Left lobe of liver (tissue), 2 donors: Measurements from ENCODE around the gene SLC9A5. TPM values are rescaled to one million over a fixed set of nuclear protein-coding genes. Genes with fewer than 3 reads are reported as not detected.

Source experiments
- ATAC-seq: fragments of 200-7000 bp; cut with Tn5 transposase; one replicate; pipeline ENCODE4 v1.9.1; 2020; ENCODE audit warnings: mild to moderate bottlenecking, moderate library complexity
- DNase-seq: peaks from one replicate; pipeline ENCODE4 v3.0.0-alpha.2; 2020; ENCODE audit warnings: low spot score
- total RNA-seq: library from RNA; stranded (reverse); gene quantifications from one replicate; pipeline ENCODE4 v1.2.1, GENCODE V29; 2021
- donor health status: DM: no; HTN: no; CAD: no; lungs with moderate emphysema.
- donor health status: DM: no; HTN: yes; CAD: no.

SLC9A5 gene
- total RNA-seq, 1 donor from 2014 or later, result 0.30 TPM

DNA sequence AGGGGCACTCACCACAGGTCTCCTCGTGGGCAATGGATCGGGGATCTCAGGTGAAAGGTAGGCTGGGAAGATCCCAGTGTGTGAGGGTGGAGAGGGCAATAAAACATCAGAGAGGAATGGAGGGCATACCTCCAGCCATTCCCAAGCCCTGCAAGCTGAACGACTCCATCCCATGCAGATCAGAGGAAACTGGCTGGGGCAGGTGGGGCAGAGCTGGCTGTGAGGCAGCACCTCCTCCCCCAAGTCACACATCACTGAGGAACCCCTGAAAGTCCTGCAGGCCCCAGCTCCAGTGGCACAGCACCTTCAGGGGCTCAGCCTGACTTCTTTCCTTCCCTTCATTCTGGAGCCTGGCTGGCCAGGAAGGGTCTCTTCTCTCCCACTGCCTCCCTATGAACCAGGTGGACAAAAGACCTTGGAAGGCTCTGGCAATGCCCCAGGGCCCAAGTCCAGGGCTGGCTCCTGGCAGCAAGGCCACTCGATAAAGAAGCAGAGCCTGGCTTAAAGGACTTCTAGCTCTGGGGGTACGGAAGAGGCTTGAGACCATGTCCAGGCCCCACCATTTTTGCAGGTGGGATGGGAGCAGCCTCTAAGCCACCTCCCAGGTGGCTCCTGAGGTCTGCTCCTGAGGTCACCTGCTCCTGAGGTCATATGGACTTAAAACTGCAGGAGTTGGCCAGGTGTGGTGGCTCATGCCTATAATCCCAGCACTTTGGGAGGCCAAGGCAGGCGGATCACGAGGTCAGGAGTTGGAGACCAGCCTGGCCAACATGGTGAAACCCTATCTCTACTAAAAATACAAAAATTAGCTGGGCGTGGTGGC lies 35.4 kb upstream of the SLC9A5 start:
- no peak for DNase-seq
- ATAC-seq, result no peak

DNA sequence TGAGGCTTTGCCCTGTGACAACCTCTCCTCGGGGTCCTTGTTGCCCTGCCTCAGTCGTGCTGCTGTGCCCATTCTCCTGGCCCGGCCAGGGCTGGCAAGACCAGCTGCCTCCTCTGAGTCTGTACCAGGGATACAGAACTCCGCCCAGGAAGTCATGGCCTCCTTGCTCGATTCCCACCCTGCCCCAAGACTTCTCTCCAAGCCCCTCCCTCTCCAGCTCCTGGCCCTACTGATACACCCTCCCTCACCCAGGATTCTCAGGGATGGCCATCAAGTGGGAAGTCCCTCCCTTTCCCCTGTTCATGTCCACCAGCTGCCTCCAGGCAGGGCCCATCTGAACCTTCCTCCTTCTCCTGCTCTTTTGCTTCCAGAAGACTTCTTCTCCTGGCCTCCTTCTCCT lies 33.1 kb upstream of the SLC9A5 start:
- DNase-seq (no peak), ATAC-seq (no peak)

DNA sequence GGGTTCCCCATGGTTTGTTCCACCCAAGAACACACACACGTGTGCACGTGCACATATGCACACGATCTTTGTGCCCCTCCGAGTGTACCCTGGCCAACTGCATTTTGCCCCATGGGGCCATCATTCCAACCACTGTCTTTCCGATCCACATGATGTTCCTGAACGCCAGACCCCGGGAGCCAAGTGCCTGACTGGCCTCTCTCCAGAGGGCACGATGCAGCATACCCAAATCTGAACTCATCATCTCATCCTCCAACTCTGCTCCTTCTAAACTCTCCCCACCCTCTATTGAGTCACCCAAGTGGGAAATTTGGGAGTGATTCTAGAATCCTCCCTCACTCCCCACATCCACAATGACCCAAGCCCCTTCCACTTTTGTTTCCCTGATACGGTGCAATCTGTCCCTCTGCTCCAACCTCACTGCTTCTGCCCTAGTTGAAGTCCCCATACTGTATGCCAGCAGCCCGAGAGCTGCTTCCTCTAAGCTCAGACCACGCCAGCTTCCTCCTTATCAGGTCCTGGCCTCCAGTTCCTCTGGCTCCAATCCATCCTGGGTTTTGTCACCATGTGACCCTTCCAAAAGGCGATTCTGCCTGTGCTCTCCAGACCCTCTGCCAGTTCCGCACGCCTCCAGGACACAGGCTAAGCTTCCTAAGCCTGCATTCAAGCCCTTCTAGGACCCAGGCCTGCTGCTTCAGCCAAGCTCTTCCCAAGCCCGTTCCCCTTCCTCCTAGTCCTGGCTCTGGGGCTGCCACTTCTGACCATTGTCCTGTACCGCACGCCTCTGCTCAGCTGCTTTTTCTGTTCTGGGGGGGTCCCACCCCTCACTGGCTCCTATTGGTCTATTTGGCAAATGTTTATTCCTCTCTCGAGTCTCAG lies 31.9 kb upstream of the SLC9A5 start:
- peak; percentile 63 for ATAC-seq
- no peak for DNase-seq

DNA sequence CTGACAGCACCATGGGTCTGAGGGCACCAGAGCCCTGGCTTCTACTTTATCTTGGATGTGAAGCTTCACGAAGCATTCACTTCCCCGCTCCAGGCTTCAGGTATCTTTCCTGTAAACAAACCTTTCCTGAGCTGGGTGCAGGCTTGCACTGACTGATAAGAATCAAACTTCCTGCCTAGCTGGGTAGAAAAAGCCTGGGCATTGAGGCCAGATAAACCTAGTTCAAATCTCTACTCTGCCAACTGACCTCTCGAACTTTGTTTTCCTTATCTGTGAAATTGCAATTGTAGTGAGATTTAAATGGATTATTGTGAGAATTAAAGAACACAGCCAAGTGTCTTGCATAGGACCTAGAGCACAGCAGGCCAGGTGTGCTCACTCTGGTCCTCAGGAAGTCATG lies 24.8 kb upstream of the SLC9A5 start:
- DNase-seq (no peak), ATAC-seq (peak; percentile 63)

DNA sequence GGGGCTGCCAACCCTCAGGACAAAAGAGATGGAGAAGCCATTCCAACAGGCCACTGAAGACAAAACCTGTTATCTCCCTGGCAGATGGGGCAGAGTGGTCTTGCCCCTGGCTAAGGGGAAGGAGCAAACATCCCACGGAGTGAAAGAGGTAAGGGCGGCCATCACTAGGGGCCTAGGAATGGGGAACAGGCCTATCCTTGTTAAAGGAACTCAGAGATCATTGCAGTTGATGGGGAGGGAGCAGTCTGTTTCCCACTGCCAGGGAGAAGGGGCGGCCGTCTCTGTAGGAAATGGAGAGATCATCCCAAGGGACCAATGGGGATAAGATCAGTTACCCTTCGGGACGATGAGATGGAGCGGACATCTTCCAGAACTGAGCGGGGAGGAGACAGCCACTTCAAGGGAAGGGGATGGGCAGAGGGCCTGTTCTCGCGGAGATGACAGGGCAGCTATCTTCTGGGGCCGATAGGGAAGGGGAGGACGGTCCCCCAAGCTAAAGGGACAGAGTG lies 22.4 kb upstream of the SLC9A5 start:
- DNase-seq (no peak), ATAC-seq (no peak)

DNA sequence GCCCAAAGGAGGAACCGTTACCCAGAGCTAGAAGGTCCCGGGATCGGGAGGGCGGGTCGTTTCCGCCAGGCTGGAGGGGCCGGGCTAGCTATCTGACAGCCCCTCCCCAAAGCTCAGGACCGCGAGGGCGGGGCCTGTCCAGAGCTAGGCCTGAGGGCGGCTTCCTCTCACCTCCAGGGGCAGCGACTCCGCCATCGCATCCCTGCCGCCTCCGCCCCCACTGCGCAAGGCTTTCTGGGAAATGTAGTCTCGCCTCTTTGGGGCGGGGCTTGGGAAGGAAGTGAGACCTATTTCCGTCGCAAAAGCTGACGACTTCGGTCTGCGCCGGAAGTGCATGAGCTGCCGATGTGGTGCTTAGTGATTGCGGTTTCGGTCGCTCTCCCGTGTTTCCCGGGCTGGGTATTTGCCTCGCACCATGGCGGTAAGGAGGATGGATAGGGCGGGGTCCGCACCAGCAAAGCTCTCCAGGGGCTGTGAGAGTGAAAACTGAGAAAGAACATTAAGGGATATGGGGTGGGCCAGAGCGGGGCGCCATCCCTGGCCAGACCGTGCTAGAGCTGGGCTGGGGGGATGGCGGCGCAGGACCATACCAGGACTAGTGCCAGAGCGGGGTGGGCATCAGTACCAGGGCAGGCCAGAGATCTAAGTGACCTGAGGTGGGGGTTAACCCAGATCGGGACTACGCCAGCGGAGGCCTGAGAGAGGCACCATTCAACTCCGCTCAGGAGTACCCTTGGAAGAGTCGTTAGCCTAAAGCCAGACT lies 21.8 kb upstream of the SLC9A5 start, which contains the start of gene TMEM208:
Gene TMEM208, plus strand, starts transcription at position 327 of the 763 bp plus-strand sequence. Its CDS starts 89 bp downstream, at position 416.
- ATAC-seq, result peak; percentile 92
- DNase-seq, result peak; percentile 97

DNA sequence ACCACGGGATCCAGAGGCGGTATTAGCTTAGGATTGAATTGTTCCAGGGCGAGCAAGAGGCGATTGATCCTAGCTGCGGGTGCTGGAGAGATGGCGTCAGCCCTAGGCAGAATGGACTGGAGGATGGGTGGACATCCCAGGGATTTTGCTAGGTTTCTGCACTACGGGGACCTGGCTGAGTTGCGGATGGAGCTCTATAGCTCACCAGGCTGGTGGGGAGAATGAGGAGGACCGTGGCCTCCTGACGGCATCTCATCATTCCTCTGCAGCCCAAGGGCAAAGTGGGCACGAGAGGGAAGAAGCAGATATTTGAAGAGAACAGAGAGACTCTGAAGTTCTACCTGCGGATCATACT lies 21.2 kb upstream of the SLC9A5 start:
- DNase-seq (no peak), ATAC-seq (no peak)

DNA sequence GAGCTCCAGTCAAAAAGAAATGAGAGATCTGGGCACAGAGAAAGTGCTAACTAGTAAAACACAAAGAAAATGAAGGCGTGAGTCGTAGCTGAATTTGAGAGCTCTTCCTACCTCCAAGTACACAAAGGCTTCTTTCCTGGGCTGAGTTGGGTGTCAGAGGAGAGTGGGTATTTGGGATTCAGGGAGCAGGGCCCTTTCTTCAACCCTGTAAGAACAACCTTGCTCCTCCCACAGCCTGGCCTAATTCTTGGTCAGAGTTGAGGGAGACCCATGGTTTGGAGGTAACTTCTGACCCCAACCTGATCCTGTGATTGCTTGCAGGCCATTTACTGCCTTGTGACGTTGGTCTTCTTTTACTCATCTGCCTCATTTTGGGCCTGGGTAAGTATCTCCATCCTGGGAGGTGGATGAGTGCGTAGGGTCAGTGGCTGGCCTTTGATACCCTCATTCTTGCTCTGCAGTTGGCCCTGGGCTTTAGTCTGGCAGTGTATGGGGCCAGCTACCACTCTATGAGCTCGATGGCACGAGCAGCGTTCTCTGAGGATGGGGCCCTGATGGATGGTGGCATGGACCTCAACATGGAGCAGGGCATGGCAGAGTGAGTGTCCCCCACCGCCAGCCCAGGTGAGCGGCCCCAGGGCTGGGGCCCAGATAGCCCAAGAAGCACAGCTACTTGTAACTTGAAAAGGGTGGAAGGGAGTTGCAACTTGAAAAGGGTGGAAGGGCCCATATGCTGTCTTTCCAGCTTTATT lies 20.6 kb upstream of the SLC9A5 start:
- DNase-seq (no peak), ATAC-seq (no peak)

DNA sequence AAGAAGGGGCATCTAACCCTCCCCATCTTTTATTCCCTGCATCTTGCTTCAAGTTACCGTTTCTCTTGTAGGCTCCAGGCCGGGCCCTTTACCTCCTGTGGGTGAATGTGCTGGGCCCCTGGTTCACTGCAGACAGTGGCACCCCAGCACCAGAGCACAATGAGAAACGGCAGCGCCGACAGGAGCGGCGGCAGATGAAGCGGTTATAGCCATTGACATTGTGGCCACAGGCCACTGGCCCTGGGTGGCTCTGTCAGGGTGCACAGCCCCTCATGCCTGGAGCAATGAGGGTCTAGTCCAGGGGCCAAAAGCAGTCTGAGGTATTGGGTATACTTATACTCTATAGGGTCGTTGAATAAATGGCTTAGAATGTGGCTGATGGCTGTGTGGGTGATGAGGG lies 19.9 kb upstream of the SLC9A5 start:
- DNase-seq (no peak), ATAC-seq (no peak)

DNA sequence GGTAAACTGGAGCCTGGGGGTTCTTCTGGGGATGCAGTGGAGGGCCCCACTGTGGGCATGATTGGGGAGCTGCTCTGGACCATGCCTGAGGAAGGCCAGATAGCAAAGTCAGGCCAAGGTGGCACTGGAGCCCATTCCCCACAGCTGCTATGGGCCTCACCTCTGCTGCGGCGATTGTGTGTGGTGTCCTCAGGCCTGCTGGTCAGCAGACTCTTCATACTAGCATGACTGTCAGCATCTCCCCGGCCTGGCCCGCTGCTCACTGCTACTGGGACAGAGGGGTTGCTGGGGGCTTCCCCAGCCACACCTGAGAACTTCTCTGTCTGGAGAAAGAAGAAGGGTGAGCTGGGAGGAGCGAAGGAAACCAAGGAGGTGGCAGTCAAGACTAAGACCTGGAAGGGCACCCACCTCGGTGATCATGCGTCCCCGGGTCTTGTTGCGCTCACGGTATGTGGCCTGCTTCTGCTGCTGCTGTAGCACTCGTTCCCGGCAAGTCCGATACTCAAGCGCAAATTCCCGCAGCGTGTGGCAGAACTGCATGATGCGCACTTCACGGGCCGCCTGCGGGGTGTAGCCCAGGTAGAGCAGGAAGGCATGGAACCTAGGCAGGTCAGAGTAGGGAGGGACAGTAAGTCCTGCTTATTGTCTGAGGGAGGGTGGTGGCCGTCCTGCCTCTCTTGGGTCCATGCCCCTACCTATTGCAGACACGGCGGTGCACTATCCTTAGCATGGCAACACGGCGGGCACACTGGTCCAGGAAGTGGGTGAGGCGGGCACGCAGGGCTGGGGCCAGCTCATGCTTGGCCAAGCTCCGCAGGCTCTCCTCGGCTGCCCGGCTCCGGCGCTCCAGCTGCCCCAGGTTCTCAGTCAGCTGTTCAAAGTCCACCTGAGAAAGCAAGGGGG lies 18.6 kb upstream of the SLC9A5 start:
- no peak for DNase-seq

DNA sequence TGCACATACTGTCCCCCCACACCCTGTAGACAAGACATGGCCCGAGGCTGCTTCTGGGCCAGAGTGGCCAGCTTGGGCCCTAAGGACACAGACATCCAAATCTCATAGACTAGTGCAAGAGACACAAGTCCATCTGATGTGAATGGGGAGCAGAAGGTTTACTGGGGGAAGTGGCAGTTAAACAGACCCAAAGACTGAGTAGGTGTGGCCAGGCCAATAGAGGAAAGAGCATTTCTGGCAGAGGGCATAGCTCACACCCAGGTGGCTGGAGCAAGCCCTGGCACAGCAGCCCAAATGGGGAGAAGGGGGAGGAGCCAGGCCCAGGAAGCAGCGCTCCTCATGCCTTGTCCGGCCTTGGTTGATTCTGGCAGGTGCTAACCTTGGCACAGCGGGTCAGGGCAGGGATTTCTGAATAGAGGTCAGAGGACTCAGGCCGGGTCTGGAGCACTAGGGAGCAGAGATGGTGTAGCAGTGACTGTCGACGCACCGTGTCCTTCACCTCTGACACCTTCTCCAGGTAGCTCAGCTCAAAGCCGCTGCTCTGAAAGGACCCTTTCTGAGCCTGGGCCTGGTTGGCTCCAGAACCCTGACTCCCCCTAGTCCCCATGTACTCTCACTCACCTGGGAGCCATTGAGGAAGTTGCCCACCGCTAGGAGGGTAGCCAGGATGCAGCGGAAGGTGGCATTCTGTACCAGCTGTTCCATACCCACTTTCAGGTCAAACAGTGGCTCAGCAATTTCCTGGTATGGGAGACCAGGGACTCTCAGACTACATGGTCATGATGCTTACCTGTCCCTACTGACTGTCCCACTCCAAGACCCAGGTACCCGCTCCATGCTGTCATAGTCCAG lies 17.7 kb upstream of the SLC9A5 start:
- ATAC-seq, result peak; percentile 57
- peak; percentile 76 for DNase-seq

More for the DNA sequence above, 18.6 kb upstream of the SLC9A5 start:
- no peak for ATAC-seq

DNA sequence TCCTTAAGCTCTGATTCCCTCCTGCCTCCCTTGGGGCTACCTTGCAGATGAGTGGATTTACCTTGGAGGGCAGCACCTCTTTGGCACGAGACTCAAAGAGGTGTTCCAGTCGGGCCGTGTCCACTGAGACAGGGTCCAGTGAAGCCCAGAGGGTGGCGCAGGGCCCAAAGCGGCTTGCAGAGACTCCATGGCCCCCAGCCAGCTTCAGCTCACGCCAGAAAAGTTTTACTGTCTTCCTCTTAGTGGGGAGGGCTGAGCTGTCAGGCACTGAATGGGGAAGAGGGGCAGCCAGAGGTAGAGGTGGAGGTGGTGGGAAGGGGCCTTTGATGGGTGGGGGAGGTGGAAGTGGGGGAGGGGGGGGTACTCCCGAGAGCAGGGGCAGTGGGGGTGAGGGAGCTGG lies 15.2 kb upstream of the SLC9A5 start:
- DNase-seq (no peak), ATAC-seq (no peak)

DNA sequence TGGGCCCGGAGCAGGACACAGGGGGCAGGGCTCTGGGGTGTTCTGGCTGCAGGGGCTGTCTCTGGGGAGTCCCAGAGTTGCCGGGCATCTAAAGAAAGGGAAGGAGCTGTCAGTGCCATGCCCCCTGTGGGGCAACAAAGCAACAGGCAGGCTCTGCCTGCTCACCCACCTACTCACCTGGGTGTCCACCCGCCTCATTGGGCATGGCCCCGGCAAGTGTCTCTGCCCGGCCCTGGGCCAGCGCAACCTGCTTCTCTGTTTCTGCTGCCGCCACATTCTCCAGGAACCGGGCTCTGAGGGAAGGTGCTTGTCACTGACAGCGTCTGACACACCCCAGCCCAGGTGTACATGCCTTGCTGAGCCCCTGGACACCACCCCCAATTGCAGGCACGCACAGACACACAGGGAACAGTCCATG lies 14.6 kb upstream of the SLC9A5 start:
- no peak for ATAC-seq

DNA sequence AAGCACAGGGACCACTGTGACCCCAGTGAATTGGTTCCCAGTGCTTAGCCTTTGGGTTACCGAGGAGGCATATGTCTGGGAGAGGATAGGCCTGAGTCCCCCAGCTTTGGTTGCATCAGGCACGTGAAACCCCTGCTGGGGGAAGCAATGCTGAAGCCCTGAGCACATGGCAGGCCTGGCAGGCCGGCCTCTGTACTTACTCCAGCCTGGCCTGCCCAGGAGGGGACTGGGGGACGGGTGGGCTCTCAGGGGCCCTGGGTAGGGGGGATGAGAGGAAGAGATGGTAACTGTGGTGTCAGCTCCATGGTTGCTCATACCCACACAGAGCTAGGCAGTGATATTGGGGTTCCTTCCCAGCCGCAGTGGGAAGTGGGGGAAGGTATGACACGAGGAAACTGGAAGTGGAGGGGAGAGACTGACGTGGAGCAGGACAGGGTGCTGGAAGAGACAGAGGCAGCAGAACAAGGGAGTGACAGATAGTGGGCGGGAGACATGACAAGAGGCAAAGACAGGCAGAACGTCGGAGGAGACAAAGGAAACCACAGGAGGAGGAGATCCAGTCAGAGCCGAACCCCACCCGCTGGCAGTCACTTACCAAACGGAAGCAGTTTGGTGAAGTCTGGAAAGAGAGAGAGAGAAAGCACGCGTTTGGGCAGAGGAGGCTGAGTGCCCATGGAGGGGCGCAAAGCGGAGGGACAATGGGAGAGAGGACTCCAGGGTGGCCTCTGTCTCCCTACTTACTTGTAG lies 12.8 kb upstream of the SLC9A5 start:
- ATAC-seq (no peak), DNase-seq (no peak)

More for the DNA sequence above, 14.6 kb upstream of the SLC9A5 start:
- no peak for DNase-seq

DNA sequence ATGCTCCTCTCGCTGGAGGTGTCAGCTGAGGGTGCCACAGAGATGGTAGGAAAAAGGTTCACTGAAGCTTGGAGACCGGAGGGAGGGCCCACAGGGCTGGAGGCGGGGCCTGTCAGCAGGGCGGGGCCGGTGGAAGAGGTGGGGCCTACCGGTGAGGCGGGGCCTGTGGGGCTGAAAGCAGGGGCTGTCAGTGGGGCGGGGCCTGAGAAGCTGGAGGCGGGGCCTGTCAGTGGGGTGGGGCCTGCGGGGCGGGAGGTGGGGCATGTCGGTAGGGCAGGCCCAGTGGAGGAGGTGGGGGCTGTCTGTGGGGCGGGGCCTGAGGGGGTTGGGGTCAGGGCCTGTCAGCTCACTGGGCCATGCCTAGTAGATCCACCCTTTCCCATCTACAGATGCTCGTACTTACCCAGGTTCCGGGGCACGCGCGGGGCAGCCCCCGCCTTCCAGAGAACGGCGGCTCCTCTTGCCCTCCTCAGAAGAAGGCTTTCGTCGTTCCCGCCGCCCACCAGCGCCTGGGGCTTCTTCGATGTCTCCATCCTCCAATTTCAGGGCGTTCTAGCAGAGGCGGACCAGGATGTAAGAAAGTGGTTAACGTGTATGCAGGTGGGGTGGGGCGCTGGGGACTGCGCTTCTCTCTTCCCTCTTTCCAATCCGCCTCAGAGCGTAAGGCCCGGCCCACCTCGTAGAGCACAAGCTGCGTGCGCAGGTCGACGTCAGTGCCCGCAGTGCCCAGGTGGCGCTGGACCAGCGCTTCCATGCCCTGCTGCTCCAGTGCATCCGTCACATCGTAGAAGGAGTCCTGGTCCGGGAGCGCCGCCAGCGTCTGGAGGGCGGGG lies 12.0 kb upstream of the SLC9A5 start:
- ATAC-seq, result peak; percentile 16
- no peak for DNase-seq

DNA sequence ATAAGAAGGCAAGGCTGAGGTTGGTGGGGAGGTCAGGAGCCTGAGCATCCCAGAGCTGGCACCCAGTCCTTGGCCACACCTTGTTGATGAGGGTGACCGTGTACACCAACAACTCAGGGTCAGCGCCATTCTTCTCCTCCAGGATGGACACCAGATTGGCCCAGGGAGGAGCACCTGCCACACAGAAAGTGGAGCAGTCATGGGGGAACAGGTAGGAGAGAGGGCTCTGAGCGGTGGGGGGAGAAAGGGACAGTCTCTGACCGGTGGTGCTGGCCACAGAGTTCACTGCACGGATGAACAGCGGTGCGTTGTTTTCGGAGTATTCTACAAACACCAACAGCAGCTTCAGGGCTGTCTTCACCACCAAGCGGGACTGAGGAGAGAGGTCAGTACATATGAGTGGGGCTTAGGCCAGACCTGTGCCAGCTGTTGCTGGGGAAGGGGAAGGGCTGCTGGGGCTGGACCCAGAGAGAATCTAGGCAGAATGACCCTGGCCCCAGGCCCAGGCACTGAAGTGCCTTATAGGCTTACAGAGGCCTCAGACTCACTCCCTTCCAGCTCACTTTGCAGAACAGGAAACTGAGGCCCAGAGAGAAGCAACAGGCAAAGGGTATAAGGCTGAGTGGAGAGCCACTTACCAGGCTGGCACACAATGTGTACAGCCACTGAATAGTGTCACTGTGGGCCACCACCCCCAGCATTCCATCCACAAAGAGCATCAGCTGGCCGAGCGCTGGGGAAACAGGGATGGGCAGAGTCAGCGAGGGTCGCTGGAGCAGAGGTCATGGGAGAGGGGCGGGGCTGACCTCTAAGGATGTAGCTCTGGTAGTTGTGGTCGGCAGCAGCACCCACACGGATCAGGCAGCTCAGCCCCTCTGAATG lies 11.1 kb upstream of the SLC9A5 start:
- ATAC-seq, result no peak
- no peak for DNase-seq
